AG09319 (cell line): ENCODE measurements around the gene C1orf122.

ENCODE experiments used
- DNase-seq: peaks from one replicate; pipeline ENCODE4 v3.0.0-alpha.2; 2010; ENCODE audit warnings: low read depth; ENCODE audit errors: extremely low read depth
- CTCF ChIP-seq: IDR thresholded peaks from 2 replicates; pipeline ENCODE4 v1.5.1; 2011; ENCODE audit warnings: low read depth, mild to moderate bottlenecking, inconsistent platforms, low read length, moderate library complexity

Gene C1orf122

GRCh38 chr1:37792943-37793686 is 14.5 kb upstream of the C1orf122 start:
- no peak for TF ChIP-seq CTCF
- no peak for DNase-seq

DNA sequence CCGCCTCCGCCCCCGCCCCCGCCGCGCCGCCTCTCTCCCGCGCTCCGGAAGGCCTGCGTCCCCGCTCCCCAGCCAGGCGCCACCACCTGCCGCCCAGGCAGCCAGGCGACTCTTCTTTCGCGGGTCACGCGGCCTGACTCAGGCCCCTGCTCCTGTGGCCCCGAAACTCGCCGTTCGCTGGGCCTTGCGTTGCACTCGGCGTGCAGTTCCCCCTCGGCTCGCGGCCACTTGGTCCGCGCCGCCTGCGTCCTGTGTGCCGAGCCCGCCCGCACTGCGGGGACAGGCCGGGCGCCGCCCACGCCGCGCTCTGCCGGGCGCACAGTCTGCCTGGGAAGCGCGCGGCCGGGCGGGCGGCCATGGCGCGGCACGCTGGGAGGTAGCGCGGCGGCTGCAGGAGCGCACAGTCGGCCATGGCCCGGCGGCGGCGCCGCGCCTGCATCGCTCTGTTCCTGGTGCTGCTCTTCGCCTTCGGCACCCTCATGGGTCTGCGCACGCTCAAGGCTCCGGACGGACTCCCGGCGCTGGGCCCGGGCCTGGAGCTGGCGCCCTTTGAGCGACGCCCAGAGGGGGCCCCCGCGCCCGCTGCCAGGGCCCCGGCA is 13.7 kb upstream of the C1orf122 start, which contains the start of gene MANEAL:
Gene MANEAL (plus strand): TSS at position 75 of the 599 bp plus-strand sequence. CDS start 336 bp downstream, at position 411.
- no peak for DNase-seq
- no peak for TF ChIP-seq CTCF

DNA sequence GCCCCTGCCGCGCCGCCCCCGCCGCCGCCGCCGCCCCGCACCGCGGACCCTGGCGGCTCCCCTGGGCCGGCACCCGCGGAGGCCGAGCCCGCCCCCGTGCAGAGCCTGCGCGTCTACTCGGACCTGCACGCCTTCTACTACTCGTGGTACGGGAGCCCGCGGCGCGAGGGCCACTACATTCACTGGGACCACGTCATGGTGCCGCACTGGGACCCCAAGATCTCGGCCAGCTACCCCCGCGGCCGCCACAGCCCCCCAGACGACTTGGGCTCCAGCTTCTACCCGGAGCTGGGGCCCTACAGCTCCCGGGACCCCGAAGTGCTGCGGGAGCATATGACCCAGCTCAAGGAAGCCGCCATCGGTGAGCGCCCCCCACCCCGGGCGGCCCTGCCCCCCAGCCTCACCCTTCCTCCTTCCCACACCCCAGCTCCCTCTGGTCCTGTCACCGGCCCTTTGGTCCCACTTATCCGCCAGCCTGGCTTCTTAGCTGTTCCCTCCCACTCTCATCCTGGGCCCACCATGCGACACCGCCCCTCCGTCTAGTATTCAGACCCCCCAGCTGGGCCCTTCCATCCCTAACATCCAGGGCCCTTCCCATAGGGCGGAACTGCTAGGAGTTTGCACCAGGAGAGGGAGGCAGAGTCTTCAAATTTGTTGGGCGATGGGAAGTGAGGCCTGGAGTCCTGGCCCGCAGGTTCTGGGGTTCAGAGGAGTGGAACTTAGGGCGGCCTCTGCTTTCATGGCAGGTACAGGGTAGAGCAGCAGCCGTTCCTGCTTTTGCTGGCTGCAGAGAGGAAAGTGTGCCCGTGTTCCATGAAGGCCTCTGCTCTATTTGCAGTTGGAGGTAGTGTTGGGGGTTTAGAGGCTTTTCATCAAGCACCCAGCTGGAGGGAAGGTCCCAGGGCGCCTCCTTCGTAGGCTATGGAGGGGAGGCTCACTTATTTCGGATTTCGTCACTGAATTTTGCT is 12.9 kb upstream of the C1orf122 start:
- no peak for DNase-seq

GRCh38 chr1:37795340-37796125 is 12.1 kb upstream of the C1orf122 start:
- DNase-seq = no peak
- no peak for TF ChIP-seq CTCF

More for the DNA sequence above, 12.9 kb upstream of the C1orf122 start:
- TF ChIP-seq CTCF = no peak

DNA sequence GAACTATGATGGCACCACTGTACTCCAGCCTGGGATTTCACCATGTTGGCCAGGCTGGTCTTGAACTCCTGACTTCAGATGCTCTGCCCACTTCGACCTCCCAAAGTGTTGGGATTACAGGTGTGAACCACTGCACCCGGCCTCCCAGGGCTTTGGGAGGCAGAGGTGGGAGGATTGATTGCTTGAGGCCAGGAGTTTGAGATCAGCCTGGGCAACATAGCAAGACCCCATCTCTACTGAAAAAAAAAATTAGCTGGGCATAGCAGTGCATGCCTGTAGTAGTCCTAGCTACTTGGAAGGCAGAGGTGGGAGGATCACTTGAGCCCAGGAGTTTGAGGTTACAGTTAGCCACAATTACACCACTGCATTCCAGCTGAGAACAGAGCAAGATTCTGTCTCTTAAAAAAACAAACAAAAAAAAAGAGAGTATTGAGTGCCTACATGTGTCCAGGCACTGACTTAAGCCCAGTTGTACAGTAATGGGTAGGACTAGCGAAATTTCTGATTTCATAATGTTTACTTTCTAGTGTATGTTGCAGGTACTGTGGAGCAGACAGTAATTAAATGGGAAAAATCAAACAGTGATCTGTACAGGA is 9.7 kb upstream of the C1orf122 start:
- no peak for TF ChIP-seq CTCF
- no peak for DNase-seq

GRCh38 chr1:37802439-37802838 is 5.2 kb upstream of the C1orf122 start:
- no peak for DNase-seq
- TF ChIP-seq CTCF = no peak
